Kidney (tissue), 14 donors: ENCODE measurements around the gene GMPPA. TPM values are rescaled to one million over a fixed set of nuclear protein-coding genes. Genes with fewer than 3 reads are reported as not detected.

Experiments
- DNase-seq, 5 donors: peaks; one replicate each; pipeline ENCODE4 v3.0.0-alpha.2; 2013 to 2020
- FAIRE-seq: peaks from 2 replicates; lab custom pipeline; 2012; peaks lifted over from hg19 to GRCh38; lab: Jason Lieb, UNC
- H3K27ac ChIP-seq, 2 donors: one replicate each; pipeline ENCODE4 v1.7.0; 2013; ENCODE audit warnings: low read depth in 2 of 2, low read length in 2 of 2, inconsistent platforms in 1 of 2
- H3K27me3 ChIP-seq: one replicate; pipeline ENCODE4 v1.7.1; 2013; ENCODE audit warnings: low read length, inconsistent platforms; ENCODE audit not compliant: control insufficient read depth, insufficient read depth
- H3K36me3 ChIP-seq, 3 donors: one replicate each; pipeline versions ENCODE4 v1.7.0 to v1.7.1; 2013; ENCODE audit warnings: low read length in 3 of 3, control low read depth in 1 of 3, inconsistent platforms in 1 of 3; ENCODE audit not compliant: insufficient read depth in 3 of 3, control insufficient read depth in 2 of 3
- H3K4me1 ChIP-seq, 3 donors: one replicate each; pipeline versions ENCODE4 v1.7.0 to v1.7.1; 2013; ENCODE audit warnings: low read length in 3 of 3, inconsistent platforms in 1 of 3, low read depth in 1 of 3; ENCODE audit not compliant: control insufficient read depth in 2 of 3, insufficient read depth in 2 of 3
- H3K4me3 ChIP-seq, 3 donors: one replicate each; pipeline versions ENCODE4 v1.7.0 to v1.8.1; 2013; ENCODE audit warnings: low read length in 3 of 3, control low read depth in 1 of 3, inconsistent platforms in 1 of 3
- H3K9ac ChIP-seq, 3 donors: one replicate each; pipeline versions ENCODE4 v1.7.0 to v1.7.1; 2013; ENCODE audit warnings: low read length in 3 of 3, control low read depth in 1 of 3, inconsistent platforms in 1 of 3
- H3K9me3 ChIP-seq, 3 donors: one replicate each; pipeline versions ENCODE4 v1.7.0 to v1.7.1; 2013; ENCODE audit warnings: low read length in 3 of 3, control low read depth in 1 of 3, inconsistent platforms in 1 of 3; ENCODE audit not compliant: control insufficient read depth in 2 of 3, insufficient read depth in 1 of 3
- CTCF ChIP-seq: IDR thresholded peaks from 3 replicates; pipeline ENCODE4 v1.5.1; 2012; ENCODE audit warnings: mild to moderate bottlenecking, moderate library complexity, borderline replicate concordance; ENCODE audit not compliant: insufficient read depth; ENCODE audit errors: extremely low read depth
- intact Hi-C: fragments of 100-400 bp; cut with DNase I; formaldehyde crosslinking; loops from one replicate; pipeline ENCODE4 v1.11.1; 2022
- polyA plus RNA-seq: library from polyadenylated mRNA; stranded (reverse); fragments of 350-450 nt; fragmentation: Illumina TruSeq; extraction: RNeasy Lipid Tissue Mini Kit (QIAGEN cat#74804); gene quantifications from one replicate; pipeline ENCODE4 v1.2.3, GENCODE V29; 2014; ENCODE audit warnings: low read depth, low replicate concordance; ENCODE audit not compliant: insufficient read depth
- total RNA-seq: library from RNA; stranded (reverse); fragmentation: NEBNext Ultra II Directional; extraction: Animal tissue kit (Norgen Biotek cat#: 25700); gene quantifications from one replicate; pipeline ENCODE4 v1.2.1, GENCODE V29; 2021
- donor health status: control.
- donor health status: control.
- donor health status: control.
- donor health status: control.
- donor health status: control.
- donor health status: DM: yes; HTN: yes; CAD: no.
- donor health status: Normal renal cell carcinoma (clear cell type).

The GMPPA gene
- total and polyA plus RNA-seq, 2 donors from 2014 or later: 33.9 to 53.1 TPM

GRCh38 chr2:219536425-219536824 lies 37.7 kb downstream of the GMPPA start:
- Histone ChIP-seq H3K27ac (no peak overlapping the region), H3K4me1 (no peaks in the 10 kb centered on the region), H3K36me3 (peaks cover 0 to 8% (median 8%) of the 10 kb centered on the region in 3 donors), H3K27me3 (no peaks in the 10 kb centered on the region), H3K9ac (no peak overlapping the region), H3K9me3 (no peaks in the 10 kb centered on the region), H3K4me3 (no peak overlapping the region)
- intact Hi-C loops: loop anchor here (10.0 kb wide), 1 partner anchor 132 kb away; no protein-coding TSS in a partner anchor
- no peak for TF ChIP-seq CTCF
- FAIRE-seq: no peak
- no peak for DNase-seq

- Histone ChIP-seq H3K9ac (no peak overlapping the region), H3K27me3 (no peaks in the 10 kb centered on the region), H3K9me3 (no peaks in the 10 kb centered on the region), H3K36me3 (peaks cover 0 to 8% (median 8%) of the 10 kb centered on the region in 3 donors), H3K4me1 (peaks cover 0 to 3% (median 1%) of the 10 kb centered on the region in 3 donors), H3K4me3 (no peak overlapping the region), H3K27ac (no peak overlapping the region)
- FAIRE-seq (no peak), DNase-seq (no peak)
- intact Hi-C loops: loop anchor here (10.0 kb wide), 1 partner anchor 132 kb away; no protein-coding TSS in a partner anchor
- no peak for TF ChIP-seq CTCF
These were observed 38.3 kb downstream of the GMPPA start for GRCh38 chr2:219536967-219537366.

- Histone ChIP-seq H3K27ac (no peak overlapping the region), H3K4me1 (peaks cover 4 to 10% (median 9%) of the 10 kb centered on the region in 3 donors), H3K9ac (no peak overlapping the region), H3K36me3 (peaks cover 0 to 8% (median 8%) of the 10 kb centered on the region in 3 donors), H3K9me3 (no peaks in the 10 kb centered on the region), H3K4me3 (no peak overlapping the region), H3K27me3 (no peaks in the 10 kb centered on the region)
- intact Hi-C loops: loop anchor here (10.0 kb wide), 1 partner anchor 133 kb away; no protein-coding TSS in a partner anchor
- no peak for DNase-seq
- TF ChIP-seq CTCF: no peak
- FAIRE-seq: no peak
These were observed 39.2 kb downstream of the GMPPA start for GRCh38 chr2:219537657-219538488.
